Measurements from ENCODE around the gene ZNF177.

Gene ZNF177

DNA sequence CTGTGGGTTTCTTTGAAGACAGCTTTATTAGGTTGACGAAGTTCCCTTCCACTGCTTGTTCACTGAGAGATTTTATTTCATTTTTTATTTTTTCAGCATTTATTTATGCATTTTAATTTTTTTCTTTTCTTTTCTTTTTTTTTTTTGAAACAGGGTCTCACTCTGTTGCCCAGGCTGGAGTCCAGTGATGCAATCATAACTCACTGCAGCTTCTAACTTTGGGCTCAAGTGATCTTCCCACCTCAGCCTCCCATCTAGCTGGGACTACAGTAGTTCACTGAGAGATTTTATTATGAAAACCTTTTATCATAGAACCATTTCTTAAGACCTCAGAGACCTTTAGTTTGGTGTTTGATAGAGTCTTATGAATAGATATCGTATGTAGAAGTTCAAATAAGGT lies 10.3 kb upstream of the ZNF177 start:
- CTCF ChIA-PET = no interaction called here
- no peak for DNase-seq (ENCODE audit: extremely low spot score)
- POLR2A ChIA-PET = no interaction called here
- TF ChIP-seq, protein P1, sequence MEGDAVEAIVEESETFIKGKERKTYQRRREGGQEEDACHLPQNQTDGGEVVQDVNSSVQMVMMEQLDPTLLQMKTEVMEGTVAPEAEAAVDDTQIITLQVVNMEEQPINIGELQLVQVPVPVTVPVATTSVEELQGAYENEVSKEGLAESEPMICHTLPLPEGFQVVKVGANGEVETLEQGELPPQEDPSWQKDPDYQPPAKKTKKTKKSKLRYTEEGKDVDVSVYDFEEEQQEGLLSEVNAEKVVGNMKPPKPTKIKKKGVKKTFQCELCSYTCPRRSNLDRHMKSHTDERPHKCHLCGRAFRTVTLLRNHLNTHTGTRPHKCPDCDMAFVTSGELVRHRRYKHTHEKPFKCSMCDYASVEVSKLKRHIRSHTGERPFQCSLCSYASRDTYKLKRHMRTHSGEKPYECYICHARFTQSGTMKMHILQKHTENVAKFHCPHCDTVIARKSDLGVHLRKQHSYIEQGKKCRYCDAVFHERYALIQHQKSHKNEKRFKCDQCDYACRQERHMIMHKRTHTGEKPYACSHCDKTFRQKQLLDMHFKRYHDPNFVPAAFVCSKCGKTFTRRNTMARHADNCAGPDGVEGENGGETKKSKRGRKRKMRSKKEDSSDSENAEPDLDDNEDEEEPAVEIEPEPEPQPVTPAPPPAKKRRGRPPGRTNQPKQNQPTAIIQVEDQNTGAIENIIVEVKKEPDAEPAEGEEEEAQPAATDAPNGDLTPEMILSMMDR (IDR thresholded peaks at IDR 0.05; ENCODE audit: control extremely low read depth, extremely low read depth, low read depth, missing control alignments) = no peak

DNA sequence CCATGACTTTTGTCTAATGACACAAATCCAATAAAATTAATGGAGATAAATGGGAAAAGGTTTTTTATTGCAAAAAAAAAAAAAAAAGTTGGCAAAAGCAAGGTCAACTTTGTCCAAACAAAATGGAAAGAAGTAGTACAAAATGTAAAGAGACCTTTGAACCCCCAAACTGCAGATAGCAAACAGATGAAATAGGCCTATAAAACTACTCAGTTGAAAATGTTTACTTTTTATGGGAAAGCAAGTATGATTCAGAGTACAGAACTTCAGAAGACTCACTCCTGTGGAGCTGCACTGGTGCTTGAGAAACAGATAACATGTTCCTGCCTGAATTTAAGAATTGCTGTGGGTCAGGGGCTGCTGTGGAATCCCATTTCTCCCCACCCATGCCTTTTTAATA lies 9.8 kb upstream of the ZNF177 start:
- ChIA-PET CTCF (no interaction called here), POLR2A (no interaction called here)
- no peak for DNase-seq (ENCODE audit: extremely low spot score)
- TF ChIP-seq, protein P1 (IDR thresholded peaks at IDR 0.05; ENCODE audit: control extremely low read depth, extremely low read depth, low read depth, missing control alignments) = no peak

DNA sequence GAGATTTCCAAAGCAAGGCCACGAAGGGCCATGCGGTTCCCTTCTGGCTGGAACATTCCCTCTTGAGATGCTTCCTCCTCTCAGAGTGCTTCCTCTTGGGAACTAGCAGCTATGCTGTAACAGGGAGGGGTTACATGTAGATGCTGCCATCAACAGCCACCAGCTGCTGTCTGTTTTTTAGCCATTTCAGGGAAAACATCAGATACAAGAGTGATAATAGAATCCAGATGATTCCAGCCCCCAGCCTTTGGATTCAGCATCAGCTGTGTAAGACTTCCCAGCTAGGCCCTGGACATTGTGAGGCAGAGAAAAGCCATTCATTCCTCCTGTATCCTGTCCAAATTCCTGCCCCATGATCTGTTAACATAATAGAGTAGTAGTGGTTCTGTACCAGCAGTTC lies 8.2 kb upstream of the ZNF177 start:
- TF ChIP-seq, protein P1 (IDR thresholded peaks at IDR 0.05; ENCODE audit: control extremely low read depth, extremely low read depth, low read depth, missing control alignments) = no peak
- no peak for DNase-seq (ENCODE audit: extremely low spot score)
- POLR2A ChIA-PET = no interaction called here
- CTCF ChIA-PET = no interaction called here

DNA sequence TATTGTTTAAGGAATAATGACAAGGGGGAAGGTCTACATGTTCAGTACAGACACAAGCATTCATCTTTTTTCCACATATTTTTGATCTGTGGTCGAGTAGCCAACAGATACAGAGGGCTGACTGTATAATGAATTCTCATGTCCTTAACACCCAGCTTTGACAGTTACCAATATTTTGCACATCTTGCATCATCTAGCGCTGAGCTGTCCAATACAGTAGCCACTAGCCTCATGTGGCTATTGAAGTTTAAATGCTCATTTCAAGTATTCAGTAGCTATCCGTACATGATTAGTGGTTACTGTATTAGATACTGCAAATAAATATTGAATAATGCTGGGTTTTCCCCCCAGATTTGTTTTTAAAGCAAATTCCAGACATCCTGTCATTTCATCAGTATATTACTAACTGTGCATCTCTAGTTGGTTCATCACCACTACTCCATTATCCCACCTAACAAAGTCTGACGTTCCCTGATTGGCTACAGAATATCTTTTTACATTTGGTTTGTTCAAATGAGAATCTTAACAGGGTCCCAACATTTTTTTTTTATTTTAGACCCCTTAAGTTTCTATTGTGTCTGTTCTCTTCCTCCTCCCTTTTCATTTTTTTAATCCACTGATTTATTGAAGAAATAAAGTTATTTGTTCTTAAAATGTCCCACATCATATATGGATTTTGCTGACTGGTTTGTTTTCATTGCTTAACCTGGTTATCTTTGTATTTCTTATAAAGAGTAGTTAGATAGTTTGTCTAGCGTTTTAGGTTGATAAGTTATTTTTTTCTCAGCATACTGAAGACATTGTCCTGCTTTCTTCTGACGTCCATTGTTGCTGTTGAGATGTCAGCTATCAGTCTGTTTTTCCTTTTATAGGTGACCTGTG lies 8.2 kb downstream of the ZNF177 start:
- ChIA-PET POLR2A (no interaction called here), CTCF (no interaction called here)
- TF ChIP-seq, protein P1 (IDR thresholded peaks at IDR 0.05; ENCODE audit: control extremely low read depth, extremely low read depth, low read depth, missing control alignments) = no peak
- DNase-seq (ENCODE audit: extremely low spot score) = no peak

DNA sequence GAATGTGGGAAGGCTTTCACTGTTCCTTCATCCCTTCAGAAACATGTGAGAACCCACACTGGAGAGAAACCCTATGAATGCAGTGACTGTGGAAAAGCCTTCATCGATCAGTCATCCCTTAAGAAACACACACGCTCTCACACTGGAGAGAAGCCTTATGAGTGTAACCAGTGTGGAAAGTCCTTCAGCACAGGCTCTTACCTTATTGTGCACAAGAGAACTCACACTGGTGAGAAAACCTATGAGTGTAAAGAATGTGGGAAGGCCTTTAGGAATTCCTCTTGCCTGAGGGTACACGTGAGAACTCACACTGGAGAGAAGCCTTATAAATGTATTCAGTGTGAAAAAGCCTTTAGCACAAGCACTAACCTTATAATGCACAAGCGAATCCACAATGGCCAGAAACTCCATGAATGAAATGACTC lies 18.6 kb downstream of the ZNF177 start:
- POLR2A ChIA-PET = no interaction called here
- DNase-seq (ENCODE audit: extremely low spot score) = no peak
- CTCF ChIA-PET = no interaction called here
- TF ChIP-seq, protein P1 (IDR thresholded peaks at IDR 0.05; ENCODE audit: control extremely low read depth, extremely low read depth, low read depth, missing control alignments) = no peak

DNA sequence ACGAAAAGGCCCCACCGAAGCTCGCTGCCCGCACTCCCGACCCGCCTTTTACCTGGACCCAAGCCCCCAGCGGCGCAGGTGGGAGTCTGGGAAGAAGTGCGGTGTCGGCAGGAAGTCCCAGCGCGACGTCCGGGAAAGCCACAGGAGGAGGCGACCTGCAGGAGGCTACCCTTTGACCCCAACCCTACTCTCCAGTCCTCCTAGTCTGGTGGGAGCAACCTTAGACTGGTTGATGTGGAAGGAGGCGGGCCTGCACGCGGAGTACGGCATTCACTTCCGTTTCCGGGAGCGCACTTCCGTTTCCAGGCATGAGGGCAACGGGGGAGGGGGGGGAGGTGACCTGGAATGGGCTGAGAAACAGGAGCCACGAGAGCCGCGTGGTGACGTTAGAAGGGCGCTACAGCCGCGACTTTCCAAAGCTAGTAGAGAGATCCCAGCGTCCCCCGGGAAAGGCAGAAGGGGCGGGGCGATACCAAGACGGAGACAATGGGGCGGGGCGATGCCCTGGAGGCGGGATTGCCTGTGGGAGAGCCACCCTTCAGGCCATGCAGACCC lies 44.1 kb downstream of the ZNF177 start:
- TF ChIP-seq, protein P1 (IDR thresholded peaks at IDR 0.05; ENCODE audit: control extremely low read depth, extremely low read depth, low read depth, missing control alignments) = no peak
- ChIA-PET POLR2A (no interaction called here), CTCF (no interaction called here)
- peak; percentile 63 for DNase-seq (ENCODE audit: extremely low spot score)

Measured in GM10248 (cell line).